ENCODE results near the gene FSTL4.

DNA sequence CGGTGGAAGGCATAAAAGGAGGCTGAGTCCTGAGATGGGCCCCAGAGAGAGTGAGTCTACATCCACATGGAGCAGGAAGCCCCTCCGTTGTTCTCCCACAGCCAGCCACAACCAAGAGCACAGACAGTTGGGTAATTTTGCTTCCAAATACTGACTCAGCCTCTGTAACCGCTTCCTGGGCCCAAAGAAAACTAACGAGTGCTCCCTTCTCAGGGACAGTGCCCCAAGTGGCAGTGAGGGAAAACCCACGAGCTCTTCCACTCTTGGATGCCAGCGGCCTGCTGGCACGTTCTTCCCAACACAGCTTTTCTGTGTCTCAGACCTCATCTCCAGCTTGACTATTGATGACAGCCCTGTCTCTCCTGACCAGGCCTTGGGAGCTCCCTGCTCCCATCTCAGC lies 207.6 kb downstream of the FSTL4 start:
- TF ChIP-seq, protein P1, sequence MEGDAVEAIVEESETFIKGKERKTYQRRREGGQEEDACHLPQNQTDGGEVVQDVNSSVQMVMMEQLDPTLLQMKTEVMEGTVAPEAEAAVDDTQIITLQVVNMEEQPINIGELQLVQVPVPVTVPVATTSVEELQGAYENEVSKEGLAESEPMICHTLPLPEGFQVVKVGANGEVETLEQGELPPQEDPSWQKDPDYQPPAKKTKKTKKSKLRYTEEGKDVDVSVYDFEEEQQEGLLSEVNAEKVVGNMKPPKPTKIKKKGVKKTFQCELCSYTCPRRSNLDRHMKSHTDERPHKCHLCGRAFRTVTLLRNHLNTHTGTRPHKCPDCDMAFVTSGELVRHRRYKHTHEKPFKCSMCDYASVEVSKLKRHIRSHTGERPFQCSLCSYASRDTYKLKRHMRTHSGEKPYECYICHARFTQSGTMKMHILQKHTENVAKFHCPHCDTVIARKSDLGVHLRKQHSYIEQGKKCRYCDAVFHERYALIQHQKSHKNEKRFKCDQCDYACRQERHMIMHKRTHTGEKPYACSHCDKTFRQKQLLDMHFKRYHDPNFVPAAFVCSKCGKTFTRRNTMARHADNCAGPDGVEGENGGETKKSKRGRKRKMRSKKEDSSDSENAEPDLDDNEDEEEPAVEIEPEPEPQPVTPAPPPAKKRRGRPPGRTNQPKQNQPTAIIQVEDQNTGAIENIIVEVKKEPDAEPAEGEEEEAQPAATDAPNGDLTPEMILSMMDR (conservative IDR thresholded peaks at IDR 0.05; ENCODE audit: low read depth in 2 of 2) = peak; percentile 38 to 53
- TF ChIP-seq EZH2phosphoT487 (IDR thresholded peaks at IDR 0.05; ENCODE audit: unreplicated experiment) = no peak
- no peak for TF ChIP-seq REST (IDR thresholded peaks at IDR 0.05; ENCODE audit: unreplicated experiment)
- TF ChIP-seq EZH2 (IDR thresholded peaks at IDR 0.05; ENCODE audit: low read depth, unreplicated experiment) = no peak
- no peak for TF ChIP-seq JUNB (IDR thresholded peaks at IDR 0.05; ENCODE audit: unreplicated experiment)
- no peak for TF ChIP-seq POLR2AphosphoS5 (IDR thresholded peaks at IDR 0.05; ENCODE audit: low read depth)
- TF ChIP-seq CREB1 (CRISPR knock-in tag; IDR thresholded peaks at IDR 0.05; ENCODE audit: low read depth) = no peak
- no peak for TF ChIP-seq STAT1 (IDR thresholded peaks at IDR 0.05; ENCODE audit: unreplicated experiment)
